ENCODE data around the gene MPZL1. TPM values are rescaled to one million over a fixed set of nuclear protein-coding genes. Genes with fewer than 3 reads are reported as not detected.
A peak's percentile ranks its signal among the peaks of the same experiment; 100 is the strongest.

MPZL1 gene
- total RNA-seq, 1 donor from 2014 or later, result 69.7 TPM

DNA sequence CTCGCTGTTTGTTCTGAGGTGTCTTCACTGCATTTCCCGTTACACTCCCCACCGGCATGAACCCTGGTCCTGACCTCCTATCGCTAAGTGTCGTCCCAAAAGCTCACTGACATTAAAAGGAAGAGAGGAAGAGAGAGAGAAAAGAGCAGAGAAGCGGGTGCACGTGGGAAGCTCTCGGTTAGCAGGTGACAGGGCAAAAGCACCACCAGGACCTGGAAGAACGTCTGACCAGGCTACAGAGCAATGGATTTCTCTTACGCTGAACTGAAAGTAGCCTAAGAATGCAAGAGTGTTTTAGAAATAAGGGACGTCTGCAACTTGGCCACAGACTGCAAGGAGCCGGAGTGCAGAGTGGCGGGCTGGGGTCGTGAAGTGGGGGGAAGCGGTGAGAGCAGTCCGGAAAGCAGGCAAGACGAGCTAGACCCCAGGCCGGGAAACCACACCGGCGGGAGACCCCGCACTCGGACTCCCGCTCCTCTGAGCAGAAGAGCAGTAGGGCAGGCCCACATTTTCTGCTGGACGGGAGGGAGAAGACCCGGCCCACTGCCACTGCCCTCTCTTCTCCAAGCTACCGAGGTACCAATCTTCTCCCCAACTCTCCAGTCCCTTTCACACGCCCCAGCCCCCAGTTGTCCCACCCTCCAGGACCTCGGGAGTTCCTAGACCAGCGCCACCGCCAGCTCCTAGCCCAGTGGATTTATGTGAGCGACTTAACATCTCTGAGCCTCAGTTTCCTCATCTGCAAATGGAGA lies 8.3 kb upstream of the MPZL1 start:
- no peak for DNase-seq (ENCODE audit: extremely low spot score in 2 of 2)
- intact Hi-C loops (cut with DNase I), result no loop called here
- H3K36me3 ChIP-seq, result no peaks in the 10 kb centered on the region

DNA sequence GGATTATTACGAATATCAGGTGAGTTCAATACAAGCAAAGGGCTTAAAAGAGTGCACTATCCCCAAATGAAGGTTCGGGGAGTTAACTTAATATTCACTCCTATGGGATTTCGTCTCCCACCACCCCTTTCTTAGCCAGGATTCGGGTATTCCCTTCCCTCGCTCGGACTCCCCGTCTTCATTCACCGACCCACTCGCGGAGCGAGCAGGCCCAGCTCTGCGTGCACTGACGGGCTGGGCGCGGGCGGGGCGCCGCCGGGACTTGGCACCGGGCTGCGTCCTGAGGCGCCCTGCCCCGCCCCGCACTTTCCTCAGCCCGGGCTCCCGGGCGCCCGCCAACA lies 7.7 kb upstream of the MPZL1 start:
- Histone ChIP-seq H3K36me3 (no peaks in the 10 kb centered on the region), H3K4me3 (peak overlapping the region; percentile 60 to 67), H3K4me1 (peaks cover 14% of the 10 kb centered on the region), H3K27me3 (no peaks in the 10 kb centered on the region), H3K9me3 (no peaks in the 10 kb centered on the region), H3K27ac (peak overlapping the region; percentile 85)
- intact Hi-C loops (cut with DNase I), result no loop called here
- DNase-seq (ENCODE audit: extremely low spot score in 2 of 2), result no peak
- TF ChIP-seq POLR2AphosphoS5 (IDR thresholded peaks at IDR 0.05; ENCODE audit: insufficient read depth in 1 of 2, low read depth in 1 of 2) (no peak), POLR2A (IDR thresholded peaks at IDR 0.05) (no peak)
- TF ChIP-seq, protein P1, sequence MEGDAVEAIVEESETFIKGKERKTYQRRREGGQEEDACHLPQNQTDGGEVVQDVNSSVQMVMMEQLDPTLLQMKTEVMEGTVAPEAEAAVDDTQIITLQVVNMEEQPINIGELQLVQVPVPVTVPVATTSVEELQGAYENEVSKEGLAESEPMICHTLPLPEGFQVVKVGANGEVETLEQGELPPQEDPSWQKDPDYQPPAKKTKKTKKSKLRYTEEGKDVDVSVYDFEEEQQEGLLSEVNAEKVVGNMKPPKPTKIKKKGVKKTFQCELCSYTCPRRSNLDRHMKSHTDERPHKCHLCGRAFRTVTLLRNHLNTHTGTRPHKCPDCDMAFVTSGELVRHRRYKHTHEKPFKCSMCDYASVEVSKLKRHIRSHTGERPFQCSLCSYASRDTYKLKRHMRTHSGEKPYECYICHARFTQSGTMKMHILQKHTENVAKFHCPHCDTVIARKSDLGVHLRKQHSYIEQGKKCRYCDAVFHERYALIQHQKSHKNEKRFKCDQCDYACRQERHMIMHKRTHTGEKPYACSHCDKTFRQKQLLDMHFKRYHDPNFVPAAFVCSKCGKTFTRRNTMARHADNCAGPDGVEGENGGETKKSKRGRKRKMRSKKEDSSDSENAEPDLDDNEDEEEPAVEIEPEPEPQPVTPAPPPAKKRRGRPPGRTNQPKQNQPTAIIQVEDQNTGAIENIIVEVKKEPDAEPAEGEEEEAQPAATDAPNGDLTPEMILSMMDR (IDR thresholded peaks at IDR 0.05), result no peak

More for the DNA sequence above, 8.3 kb upstream of the MPZL1 start:
- H3K4me1 ChIP-seq, result peaks cover 14% of the 10 kb centered on the region
- TF ChIP-seq POLR2A (IDR thresholded peaks at IDR 0.05), result no peak
- TF ChIP-seq, protein P1 (IDR thresholded peaks at IDR 0.05), result no peak
- TF ChIP-seq POLR2AphosphoS5 (IDR thresholded peaks at IDR 0.05; ENCODE audit: insufficient read depth in 1 of 2, low read depth in 1 of 2), result no peak
- H3K27me3 ChIP-seq, result no peaks in the 10 kb centered on the region
- no peaks in the 10 kb centered on the region for H3K9me3 ChIP-seq
- peak overlapping the region; percentile 85 for H3K27ac ChIP-seq
- H3K4me3 ChIP-seq, result peak overlapping the region; percentile 60 to 67

DNA sequence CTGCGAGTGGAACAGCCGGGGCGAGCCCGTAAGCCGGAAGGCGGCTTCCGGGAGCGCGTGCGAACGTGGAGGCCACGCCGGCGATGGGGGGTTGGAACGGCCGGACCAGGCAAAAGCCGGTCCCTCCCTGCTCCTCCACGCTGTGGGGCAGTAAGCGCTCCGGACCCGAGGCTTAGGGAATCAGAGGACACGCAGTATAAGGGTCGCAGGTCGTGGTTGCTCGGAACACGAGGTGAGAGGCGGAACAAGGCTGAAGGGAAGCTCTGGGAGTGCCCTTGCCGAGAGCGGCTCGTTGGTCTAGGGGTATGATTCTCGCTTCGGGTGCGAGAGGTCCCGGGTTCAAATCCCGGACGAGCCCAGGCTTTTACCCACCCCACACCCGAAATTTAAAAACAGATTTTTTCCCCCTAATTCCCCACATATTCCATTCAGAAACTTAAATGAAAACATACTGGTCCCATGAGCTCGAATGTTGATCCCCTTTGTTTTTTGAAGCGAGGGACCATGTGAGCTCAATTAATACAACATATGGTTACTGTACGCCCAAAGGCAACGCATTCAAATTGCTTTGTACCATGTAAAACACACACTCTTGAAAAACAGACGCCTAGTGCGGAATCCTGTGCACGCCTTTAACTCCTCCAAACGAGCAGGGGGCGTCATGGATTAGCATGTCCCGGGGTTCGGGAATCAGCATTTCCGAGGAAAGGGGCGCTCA lies 7.2 kb upstream of the MPZL1 start:
- no peaks in the 10 kb centered on the region for H3K9me3 ChIP-seq
- peaks cover 14% of the 10 kb centered on the region for H3K4me1 ChIP-seq
- H3K36me3 ChIP-seq, result no peaks in the 10 kb centered on the region
- H3K27ac ChIP-seq, result peak overlapping the region; percentile 85
- peak overlapping the region; percentile 60 to 67 for H3K4me3 ChIP-seq
- no peaks in the 10 kb centered on the region for H3K27me3 ChIP-seq
- no peak for TF ChIP-seq POLR2A (IDR thresholded peaks at IDR 0.05)
- peak; percentile 78 to 86 for TF ChIP-seq POLR2AphosphoS5 (IDR thresholded peaks at IDR 0.05; ENCODE audit: insufficient read depth in 1 of 2, low read depth in 1 of 2)
- TF ChIP-seq, protein P1 (IDR thresholded peaks at IDR 0.05), result no peak
- intact Hi-C loops (cut with DNase I), result no loop called here
- peak in 1 of 2 donors; percentile 97 for DNase-seq (ENCODE audit: extremely low spot score in 2 of 2)

DNA sequence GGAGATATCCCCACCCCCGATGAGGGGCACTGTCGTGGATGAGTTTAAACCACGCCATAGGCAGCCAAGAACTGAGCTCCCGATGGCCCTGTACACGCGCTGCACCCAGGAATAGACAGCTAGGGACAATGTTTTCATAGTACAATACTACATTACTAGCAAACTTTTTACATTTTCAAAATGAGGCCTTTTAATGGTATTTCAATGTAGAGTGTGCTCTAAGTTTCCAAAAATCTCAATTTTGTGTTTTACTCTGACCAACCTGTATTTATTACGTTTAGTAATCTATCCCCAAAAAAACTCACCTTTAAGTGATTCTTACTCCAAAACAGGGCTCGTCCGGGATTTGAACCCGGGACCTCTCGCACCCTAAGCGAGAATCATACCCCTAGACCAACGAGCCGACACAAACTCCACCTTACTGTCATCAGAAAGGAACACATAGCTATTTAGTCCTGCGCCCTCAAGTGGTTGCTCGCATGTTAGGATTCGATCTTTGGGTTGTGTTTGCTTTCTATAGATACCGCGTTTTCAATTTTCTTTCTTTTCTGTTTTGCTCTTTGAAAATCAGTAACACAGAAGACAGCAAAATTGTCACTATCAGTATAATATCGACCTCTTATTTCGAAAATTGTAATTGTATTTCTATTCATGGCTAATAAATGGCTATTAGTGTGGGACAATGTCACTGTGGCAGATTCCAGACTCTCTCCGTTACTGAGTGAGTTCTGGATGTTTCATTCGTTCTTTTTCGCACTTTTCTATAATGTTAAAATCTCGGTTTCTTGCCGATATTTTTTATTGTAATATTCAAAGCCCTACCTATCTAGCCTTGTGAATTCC lies 6.4 kb upstream of the MPZL1 start:
- Histone ChIP-seq H3K27me3 (no peaks in the 10 kb centered on the region), H3K27ac (peak overlapping the region; percentile 85), H3K36me3 (no peaks in the 10 kb centered on the region), H3K9me3 (no peaks in the 10 kb centered on the region), H3K4me3 (peak overlapping the region; percentile 60 to 67), H3K4me1 (peaks cover 15% of the 10 kb centered on the region)
- TF ChIP-seq POLR2A (IDR thresholded peaks at IDR 0.05) (no peak), POLR2AphosphoS5 (IDR thresholded peaks at IDR 0.05; ENCODE audit: insufficient read depth in 1 of 2, low read depth in 1 of 2) (peak in 1 of 2 donors; percentile 96)
- TF ChIP-seq, protein P1 (IDR thresholded peaks at IDR 0.05), result peak; percentile 65 to 86 (median 81)
- intact Hi-C loops (cut with DNase I), result no loop called here
- DNase-seq (ENCODE audit: extremely low spot score in 2 of 2), result no peak

All from vagina (tissue), 2 donors.